ENCODE results near the gene PPP1R12B.
"Not testable (repeated sequence)": the region's sequence is repeated elsewhere in the genome, so short reads cannot be mapped to it uniquely, and the experiment has no call there.

The PPP1R12B gene

DNA sequence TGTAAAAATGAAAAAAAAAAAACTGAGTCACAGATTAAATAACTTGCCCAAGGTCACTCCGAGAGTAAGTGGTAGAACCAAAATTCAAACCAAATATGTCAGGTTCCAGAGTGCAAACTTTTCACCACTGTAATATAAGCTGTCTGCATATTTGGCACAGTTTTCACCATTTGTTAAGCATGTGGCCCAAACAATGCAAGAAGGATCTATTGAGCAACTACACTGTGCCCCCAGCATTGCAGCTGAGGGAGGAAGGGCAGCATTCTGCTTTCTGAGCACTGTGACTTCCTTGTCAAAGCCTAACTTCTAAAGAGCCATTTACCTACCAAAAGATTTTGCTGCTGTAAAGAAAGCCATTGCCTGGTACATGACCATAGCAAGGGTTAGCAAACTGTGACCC, 228.3 kb downstream of the PPP1R12B start:
- no peaks in the 10 kb centered on the region for H3K9me3 ChIP-seq
- H3K4me1 ChIP-seq (ENCODE audit: control insufficient read depth in 1 of 2, insufficient read depth in 1 of 2, low read depth in 1 of 2, low read length in 1 of 2), result peaks cover 11% of the 10 kb centered on the region in 2 experiments
- H3K27me3 ChIP-seq, result no peaks in the 10 kb centered on the region
- H3K27ac ChIP-seq, result no peak overlapping the region
- TF ChIP-seq CTCF (IDR thresholded peaks at IDR 0.05), result no peak
- H3K4me3 ChIP-seq (ENCODE audit: low read depth in 1 of 2, low read length in 1 of 2), result no peak overlapping the region
- peaks cover 73% of the 10 kb centered on the region for H3K36me3 ChIP-seq

GRCh38 chr1:202577381-202577780, 228.9 kb downstream of the PPP1R12B start:
- H3K4me1 ChIP-seq (ENCODE audit: control insufficient read depth in 1 of 2, insufficient read depth in 1 of 2, low read depth in 1 of 2, low read length in 1 of 2), result peaks cover 11% of the 10 kb centered on the region in 2 experiments
- H3K27me3 ChIP-seq, result no peaks in the 10 kb centered on the region
- no peak overlapping the region for H3K4me3 ChIP-seq (ENCODE audit: low read depth in 1 of 2, low read length in 1 of 2)
- H3K36me3 ChIP-seq, result peaks cover 73% of the 10 kb centered on the region
- no peak for TF ChIP-seq CTCF (IDR thresholded peaks at IDR 0.05)
- H3K9me3 ChIP-seq, result no peaks in the 10 kb centered on the region
- no peak overlapping the region for H3K27ac ChIP-seq

DNA sequence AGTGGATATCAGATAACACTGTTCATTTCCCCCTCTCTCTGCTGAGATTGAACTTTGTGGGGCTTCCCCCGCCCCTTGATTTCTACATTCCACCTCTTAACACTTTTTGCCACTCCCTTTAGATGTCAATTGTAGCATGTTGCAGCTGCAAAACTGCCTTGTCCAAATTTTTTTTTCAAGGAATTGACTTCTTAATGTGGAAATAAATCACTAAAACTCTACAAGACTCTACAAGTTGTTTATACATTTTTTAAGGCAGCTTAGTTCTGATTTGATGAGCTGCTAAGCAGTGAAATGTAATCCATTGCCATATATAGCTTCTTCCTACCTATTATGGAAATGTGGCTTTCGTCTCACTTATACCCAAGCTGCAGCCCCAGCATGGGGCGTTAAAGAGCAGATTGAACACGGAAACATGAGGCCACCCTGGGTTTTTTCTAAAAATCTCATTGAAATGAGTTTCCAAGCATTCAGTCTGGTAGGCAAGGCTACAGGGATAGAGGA, 229.6 kb downstream of the PPP1R12B start:
- Histone ChIP-seq H3K4me3 (ENCODE audit: low read depth in 1 of 2, low read length in 1 of 2) (no peak overlapping the region), H3K27me3 (no peaks in the 10 kb centered on the region), H3K36me3 (peaks cover 73% of the 10 kb centered on the region), H3K27ac (no peak overlapping the region), H3K9me3 (no peaks in the 10 kb centered on the region), H3K4me1 (ENCODE audit: control insufficient read depth in 1 of 2, insufficient read depth in 1 of 2, low read depth in 1 of 2, low read length in 1 of 2) (peaks cover 11% of the 10 kb centered on the region in 2 experiments)
- no peak for TF ChIP-seq CTCF (IDR thresholded peaks at IDR 0.05)

GRCh38 chr1:202578565-202578964, 230.1 kb downstream of the PPP1R12B start:
- no peak overlapping the region for H3K4me3 ChIP-seq (ENCODE audit: low read depth in 1 of 2, low read length in 1 of 2)
- peaks cover 11% of the 10 kb centered on the region in 2 experiments for H3K4me1 ChIP-seq (ENCODE audit: control insufficient read depth in 1 of 2, insufficient read depth in 1 of 2, low read depth in 1 of 2, low read length in 1 of 2)
- TF ChIP-seq CTCF (IDR thresholded peaks at IDR 0.05), result no peak
- H3K36me3 ChIP-seq, result peaks cover 73% of the 10 kb centered on the region
- no peaks in the 10 kb centered on the region for H3K9me3 ChIP-seq
- no peaks in the 10 kb centered on the region for H3K27me3 ChIP-seq
- no peak overlapping the region for H3K27ac ChIP-seq

DNA sequence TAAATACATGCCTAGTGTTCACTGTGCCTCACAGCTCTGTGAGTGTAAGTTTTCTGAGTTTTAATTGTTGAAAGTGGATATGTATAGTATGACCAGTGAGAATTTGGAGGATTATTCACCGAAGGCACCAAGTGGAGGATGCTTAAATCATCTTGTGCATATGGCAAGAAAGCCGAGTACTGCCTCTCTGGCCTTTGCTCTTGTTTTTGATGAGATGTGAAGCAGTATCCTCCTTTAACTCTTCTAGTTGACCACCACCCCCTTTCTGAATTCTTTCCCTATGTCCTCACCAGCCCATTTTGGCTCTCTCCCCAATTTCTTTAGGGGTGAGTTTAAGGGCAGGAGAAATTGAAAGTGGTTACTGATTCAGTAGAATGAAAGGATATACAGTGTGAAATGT, 231.3 kb downstream of the PPP1R12B start:
- no peaks in the 10 kb centered on the region for H3K27me3 ChIP-seq
- H3K36me3 ChIP-seq, result peaks cover 75% of the 10 kb centered on the region
- TF ChIP-seq CTCF (IDR thresholded peaks at IDR 0.05), result no peak
- H3K27ac ChIP-seq, result no peak overlapping the region
- no peaks in the 10 kb centered on the region for H3K9me3 ChIP-seq
- peaks cover 11% of the 10 kb centered on the region in 2 experiments for H3K4me1 ChIP-seq (ENCODE audit: control insufficient read depth in 1 of 2, insufficient read depth in 1 of 2, low read depth in 1 of 2, low read length in 1 of 2)
- no peak overlapping the region for H3K4me3 ChIP-seq (ENCODE audit: low read depth in 1 of 2, low read length in 1 of 2)

- H3K4me3 ChIP-seq (ENCODE audit: low read depth in 1 of 2, low read length in 1 of 2), result no peak overlapping the region
- peaks cover 11 to 12% of the 10 kb centered on the region in 2 experiments for H3K4me1 ChIP-seq (ENCODE audit: control insufficient read depth in 1 of 2, insufficient read depth in 1 of 2, low read depth in 1 of 2, low read length in 1 of 2)
- H3K36me3 ChIP-seq, result peaks cover 73% of the 10 kb centered on the region
- no peak overlapping the region for H3K27ac ChIP-seq
- no peaks in the 10 kb centered on the region for H3K27me3 ChIP-seq
- TF ChIP-seq CTCF (IDR thresholded peaks at IDR 0.05), result no peak
- no peaks in the 10 kb centered on the region for H3K9me3 ChIP-seq
Observed at GRCh38 chr1:202580619-202581018, 232.1 kb downstream of the PPP1R12B start.

DNA sequence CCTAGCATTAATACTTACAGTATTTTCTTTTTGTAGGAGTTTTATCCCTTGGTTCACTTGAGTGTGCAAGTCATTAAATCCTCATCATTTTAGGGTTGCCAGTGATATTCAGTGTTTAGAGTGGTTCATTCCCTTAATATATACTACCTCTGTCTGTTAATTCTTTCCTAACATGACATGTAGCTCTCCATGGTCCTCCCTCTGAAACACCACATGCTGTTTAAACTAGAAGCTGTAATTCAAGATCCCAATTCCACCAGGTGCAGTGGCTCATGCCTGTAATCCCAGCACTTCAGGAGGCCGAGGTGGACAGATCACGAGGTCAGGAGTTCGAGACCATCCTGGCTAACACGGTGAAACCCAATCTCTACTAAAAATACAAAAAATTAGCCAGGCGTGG, 233.9 kb downstream of the PPP1R12B start:
- H3K4me3 ChIP-seq (ENCODE audit: low read depth in 1 of 2, low read length in 1 of 2); H3K9me3 ChIP-seq; H3K27ac ChIP-seq; H3K27me3 ChIP-seq: not testable (repeated sequence)
- Histone ChIP-seq H3K4me1 (ENCODE audit: control insufficient read depth in 1 of 2, insufficient read depth in 1 of 2, low read depth in 1 of 2, low read length in 1 of 2) (peaks cover 0 to 15% of the 10 kb centered on the region in 2 experiments), H3K36me3 (peaks cover 75% of the 10 kb centered on the region)
